Measurements from ENCODE around the gene TRIM71.

Gene TRIM71

DNA sequence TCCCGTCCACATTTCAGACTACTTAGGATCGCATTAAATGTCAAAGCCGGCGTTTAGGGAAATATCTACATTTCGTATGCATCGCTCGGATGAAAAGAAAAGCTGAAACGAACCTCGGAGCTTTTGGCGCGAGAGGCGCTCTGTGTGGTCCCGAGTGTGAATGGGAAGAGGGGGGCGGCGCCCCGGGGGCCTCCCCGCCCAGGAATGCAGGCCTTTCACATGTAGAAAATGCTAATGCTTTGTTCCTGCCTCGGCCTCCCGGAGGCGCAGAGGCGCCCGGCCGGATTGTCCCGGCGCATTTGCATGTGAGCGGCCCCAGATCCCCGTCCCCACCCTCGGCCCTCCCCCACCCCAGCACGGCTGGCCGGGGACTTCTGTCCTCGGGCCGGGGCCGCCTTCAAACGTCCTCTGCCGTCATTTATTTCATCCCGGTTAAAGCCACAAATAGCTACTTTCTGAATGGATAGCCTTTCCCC is 37.0 kb upstream of the TRIM71 start (continued):
- TF ChIP-seq KLF16 (tag by site-specific recombination; IDR thresholded peaks at IDR 0.05) (no peak), ZNF24 (tag by site-specific recombination; IDR thresholded peaks at IDR 0.05) (no peak), ZNF341 (tag by site-specific recombination; IDR thresholded peaks at IDR 0.05; ENCODE audit: low read depth) (no peak), SP2 (tag by site-specific recombination; IDR thresholded peaks at IDR 0.05) (0 out of 2 replicates have a peak, but pooled peaks have one; percentile 10), IKZF3 (tag by site-specific recombination; IDR thresholded peaks at IDR 0.05) (no peak), FEZF1 (tag by site-specific recombination; IDR thresholded peaks at IDR 0.05) (no peak)
- TF ChIP-seq, protein P1, sequence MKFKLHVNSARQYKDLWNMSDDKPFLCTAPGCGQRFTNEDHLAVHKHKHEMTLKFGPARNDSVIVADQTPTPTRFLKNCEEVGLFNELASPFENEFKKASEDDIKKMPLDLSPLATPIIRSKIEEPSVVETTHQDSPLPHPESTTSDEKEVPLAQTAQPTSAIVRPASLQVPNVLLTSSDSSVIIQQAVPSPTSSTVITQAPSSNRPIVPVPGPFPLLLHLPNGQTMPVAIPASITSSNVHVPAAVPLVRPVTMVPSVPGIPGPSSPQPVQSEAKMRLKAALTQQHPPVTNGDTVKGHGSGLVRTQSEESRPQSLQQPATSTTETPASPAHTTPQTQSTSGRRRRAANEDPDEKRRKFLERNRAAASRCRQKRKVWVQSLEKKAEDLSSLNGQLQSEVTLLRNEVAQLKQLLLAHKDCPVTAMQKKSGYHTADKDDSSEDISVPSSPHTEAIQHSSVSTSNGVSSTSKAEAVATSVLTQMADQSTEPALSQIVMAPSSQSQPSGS (tag by site-specific recombination; IDR thresholded peaks at IDR 0.05; ENCODE audit: low read depth) = no peak
- TF ChIP-seq, protein P2, sequence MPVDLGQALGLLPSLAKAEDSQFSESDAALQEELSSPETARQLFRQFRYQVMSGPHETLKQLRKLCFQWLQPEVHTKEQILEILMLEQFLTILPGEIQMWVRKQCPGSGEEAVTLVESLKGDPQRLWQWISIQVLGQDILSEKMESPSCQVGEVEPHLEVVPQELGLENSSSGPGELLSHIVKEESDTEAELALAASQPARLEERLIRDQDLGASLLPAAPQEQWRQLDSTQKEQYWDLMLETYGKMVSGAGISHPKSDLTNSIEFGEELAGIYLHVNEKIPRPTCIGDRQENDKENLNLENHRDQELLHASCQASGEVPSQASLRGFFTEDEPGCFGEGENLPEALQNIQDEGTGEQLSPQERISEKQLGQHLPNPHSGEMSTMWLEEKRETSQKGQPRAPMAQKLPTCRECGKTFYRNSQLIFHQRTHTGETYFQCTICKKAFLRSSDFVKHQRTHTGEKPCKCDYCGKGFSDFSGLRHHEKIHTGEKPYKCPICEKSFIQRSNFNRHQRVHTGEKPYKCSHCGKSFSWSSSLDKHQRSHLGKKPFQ (tag by site-specific recombination; IDR thresholded peaks at IDR 0.05) = 0 out of 2 replicates have a peak, but pooled peaks have one; percentile 36
- TF ChIP-seq, protein P3, sequence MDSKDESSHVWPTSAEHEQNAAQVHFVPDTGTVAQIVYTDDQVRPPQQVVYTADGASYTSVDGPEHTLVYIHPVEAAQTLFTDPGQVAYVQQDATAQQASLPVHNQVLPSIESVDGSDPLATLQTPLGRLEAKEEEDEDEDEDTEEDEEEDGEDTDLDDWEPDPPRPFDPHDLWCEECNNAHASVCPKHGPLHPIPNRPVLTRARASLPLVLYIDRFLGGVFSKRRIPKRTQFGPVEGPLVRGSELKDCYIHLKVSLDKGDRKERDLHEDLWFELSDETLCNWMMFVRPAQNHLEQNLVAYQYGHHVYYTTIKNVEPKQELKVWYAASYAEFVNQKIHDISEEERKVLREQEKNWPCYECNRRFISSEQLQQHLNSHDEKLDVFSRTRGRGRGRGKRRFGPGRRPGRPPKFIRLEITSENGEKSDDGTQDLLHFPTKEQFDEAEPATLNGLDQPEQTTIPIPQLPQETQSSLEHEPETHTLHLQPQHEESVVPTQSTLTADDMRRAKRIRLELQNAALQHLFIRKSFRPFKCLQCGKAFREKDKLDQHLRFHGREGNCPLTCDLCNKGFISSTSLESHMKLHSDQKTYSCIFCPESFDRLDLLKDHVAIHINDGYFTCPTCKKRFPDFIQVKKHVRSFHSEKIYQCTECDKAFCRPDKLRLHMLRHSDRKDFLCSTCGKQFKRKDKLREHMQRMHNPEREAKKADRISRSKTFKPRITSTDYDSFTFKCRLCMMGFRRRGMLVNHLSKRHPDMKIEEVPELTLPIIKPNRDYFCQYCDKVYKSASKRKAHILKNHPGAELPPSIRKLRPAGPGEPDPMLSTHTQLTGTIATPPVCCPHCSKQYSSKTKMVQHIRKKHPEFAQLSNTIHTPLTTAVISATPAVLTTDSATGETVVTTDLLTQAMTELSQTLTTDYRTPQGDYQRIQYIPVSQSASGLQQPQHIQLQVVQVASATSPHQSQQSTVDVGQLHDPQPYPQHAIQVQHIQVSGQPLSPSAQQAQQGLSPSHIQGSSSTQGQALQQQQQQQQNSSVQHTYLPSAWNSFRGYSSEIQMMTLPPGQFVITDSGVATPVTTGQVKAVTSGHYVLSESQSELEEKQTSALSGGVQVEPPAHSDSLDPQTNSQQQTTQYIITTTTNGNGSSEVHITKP (tag by site-specific recombination; IDR thresholded peaks at IDR 0.05) = no peak
- TF ChIP-seq, protein P4, sequence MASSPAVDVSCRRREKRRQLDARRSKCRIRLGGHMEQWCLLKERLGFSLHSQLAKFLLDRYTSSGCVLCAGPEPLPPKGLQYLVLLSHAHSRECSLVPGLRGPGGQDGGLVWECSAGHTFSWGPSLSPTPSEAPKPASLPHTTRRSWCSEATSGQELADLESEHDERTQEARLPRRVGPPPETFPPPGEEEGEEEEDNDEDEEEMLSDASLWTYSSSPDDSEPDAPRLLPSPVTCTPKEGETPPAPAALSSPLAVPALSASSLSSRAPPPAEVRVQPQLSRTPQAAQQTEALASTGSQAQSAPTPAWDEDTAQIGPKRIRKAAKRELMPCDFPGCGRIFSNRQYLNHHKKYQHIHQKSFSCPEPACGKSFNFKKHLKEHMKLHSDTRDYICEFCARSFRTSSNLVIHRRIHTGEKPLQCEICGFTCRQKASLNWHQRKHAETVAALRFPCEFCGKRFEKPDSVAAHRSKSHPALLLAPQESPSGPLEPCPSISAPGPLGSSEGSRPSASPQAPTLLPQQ (tag by site-specific recombination; IDR thresholded peaks at IDR 0.05) = no peak
- TF ChIP-seq, protein P5, sequence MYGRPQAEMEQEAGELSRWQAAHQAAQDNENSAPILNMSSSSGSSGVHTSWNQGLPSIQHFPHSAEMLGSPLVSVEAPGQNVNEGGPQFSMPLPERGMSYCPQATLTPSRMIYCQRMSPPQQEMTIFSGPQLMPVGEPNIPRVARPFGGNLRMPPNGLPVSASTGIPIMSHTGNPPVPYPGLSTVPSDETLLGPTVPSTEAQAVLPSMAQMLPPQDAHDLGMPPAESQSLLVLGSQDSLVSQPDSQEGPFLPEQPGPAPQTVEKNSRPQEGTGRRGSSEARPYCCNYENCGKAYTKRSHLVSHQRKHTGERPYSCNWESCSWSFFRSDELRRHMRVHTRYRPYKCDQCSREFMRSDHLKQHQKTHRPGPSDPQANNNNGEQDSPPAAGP (tag by site-specific recombination; IDR thresholded peaks at IDR 0.05) = no peak

DNA sequence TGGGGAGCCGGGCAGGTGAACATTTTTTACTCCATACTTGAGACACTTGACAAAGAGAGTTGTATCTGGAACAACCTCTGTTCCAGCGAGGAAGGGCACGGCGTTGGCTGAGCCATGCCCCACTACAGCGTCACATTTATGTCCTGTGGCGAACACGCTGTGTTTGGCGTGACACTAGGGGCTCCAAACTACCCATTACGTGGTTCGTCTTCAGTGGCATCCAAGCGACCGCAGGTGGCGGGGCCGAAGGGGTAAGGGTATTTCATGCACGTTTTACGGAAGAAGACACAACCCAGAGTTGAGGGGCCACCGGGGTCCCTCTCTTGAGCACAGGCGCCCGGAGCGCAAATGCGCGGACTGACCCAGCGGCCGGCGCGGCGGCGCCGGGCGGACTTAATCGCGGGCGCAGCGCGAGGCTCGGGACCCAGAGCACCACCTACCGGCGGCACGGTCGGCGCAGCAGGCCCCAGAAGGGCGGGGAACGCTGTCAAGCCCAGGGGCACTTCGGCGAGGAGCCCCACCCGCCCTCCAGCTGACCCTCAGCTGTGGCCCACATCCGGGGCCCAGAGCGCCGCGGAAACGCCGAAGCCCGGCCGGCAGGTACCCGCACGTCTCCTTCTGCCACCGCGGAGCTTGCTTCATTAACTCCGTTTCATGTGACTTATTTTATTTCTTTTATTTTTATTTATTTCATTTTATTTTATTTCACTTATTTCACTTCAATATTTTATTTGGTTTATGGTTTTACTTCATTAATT is 36.4 kb upstream of the TRIM71 start:
- Histone ChIP-seq H3K36me3 (ENCODE audit: control insufficient read depth in 2 of 2, insufficient read depth in 1 of 2, low read length in 2 of 2) (peaks cover 0 to 5% of the 10 kb centered on the region in 2 experiments; a peak in 1 of 3 replicates), H3K27ac (ENCODE audit: extremely low read depth, low read depth, low read length) (no peak overlapping the region; the same call in 1 of the 2 replicates), H3K4me3 (ENCODE audit: low read depth, low read length) (peak overlapping the region; percentile 62), H3K4me1 (ENCODE audit: control insufficient read depth, insufficient read depth, low read length) (no peaks in the 10 kb centered on the region), H3K9me3 (ENCODE audit: control insufficient read depth, insufficient read depth, low read depth, low read length) (no peaks in the 10 kb centered on the region)
- CTCF ChIA-PET = interaction anchor here (0.6 to 1.9 kb wide), 10 partner anchors 9 to 1054 kb away, joined by 3 to 9 read pairs (median 4); no protein-coding TSS in a partner anchor
- POLR2A ChIA-PET = interaction anchor here (0.8 to 1.7 kb wide), 2 partner anchors 10 to 17 kb away, joined by 3 to 5 read pairs; no protein-coding TSS in a partner anchor
- TF ChIP-seq ZNF560 (tag by site-specific recombination; IDR thresholded peaks at IDR 0.05; ENCODE audit: borderline replicate concordance) (no peak), ZBTB20 (tag by site-specific recombination; IDR thresholded peaks at IDR 0.05) (peak; percentile 94), ZFHX2 (tag by site-specific recombination; conservative IDR thresholded peaks at IDR 0.05) (no peak), ZNF585B (tag by site-specific recombination; IDR thresholded peaks at IDR 0.05) (no peak), ZNF121 (tag by site-specific recombination; IDR thresholded peaks at IDR 0.05) (no peak), BCL11B (tag by site-specific recombination; IDR thresholded peaks at IDR 0.05; ENCODE audit: low read depth) (peak; percentile 14; the same call in 1 of the 2 replicates), ZNF776 (tag by site-specific recombination; IDR thresholded peaks at IDR 0.05; ENCODE audit: borderline replicate concordance) (no peak), ZNF76 (tag by site-specific recombination; IDR thresholded peaks at IDR 0.05; ENCODE audit: borderline replicate concordance, low read depth) (no peak), ZNF529 (tag by site-specific recombination; IDR thresholded peaks at IDR 0.05; ENCODE audit: insufficient replicate concordance) (no peak), ZNF423 (tag by site-specific recombination; IDR thresholded peaks at IDR 0.05) (0 out of 2 replicates have a peak, but pooled peaks have one; percentile 29), BCL11A (tag by site-specific recombination; IDR thresholded peaks at IDR 0.05; ENCODE audit: low read depth) (no peak)
- TF ChIP-seq, protein P6, sequence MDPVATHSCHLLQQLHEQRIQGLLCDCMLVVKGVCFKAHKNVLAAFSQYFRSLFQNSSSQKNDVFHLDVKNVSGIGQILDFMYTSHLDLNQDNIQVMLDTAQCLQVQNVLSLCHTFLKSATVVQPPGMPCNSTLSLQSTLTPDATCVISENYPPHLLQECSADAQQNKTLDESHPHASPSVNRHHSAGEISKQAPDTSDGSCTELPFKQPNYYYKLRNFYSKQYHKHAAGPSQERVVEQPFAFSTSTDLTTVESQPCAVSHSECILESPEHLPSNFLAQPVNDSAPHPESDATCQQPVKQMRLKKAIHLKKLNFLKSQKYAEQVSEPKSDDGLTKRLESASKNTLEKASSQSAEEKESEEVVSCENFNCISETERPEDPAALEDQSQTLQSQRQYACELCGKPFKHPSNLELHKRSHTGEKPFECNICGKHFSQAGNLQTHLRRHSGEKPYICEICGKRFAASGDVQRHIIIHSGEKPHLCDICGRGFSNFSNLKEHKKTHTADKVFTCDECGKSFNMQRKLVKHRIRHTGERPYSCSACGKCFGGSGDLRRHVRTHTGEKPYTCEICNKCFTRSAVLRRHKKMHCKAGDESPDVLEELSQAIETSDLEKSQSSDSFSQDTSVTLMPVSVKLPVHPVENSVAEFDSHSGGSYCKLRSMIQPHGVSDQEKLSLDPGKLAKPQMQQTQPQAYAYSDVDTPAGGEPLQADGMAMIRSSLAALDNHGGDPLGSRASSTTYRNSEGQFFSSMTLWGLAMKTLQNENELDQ (tag by site-specific recombination; IDR thresholded peaks at IDR 0.05; ENCODE audit: low read depth) = no peak
